Cardiac fibroblast (primary cell): ENCODE data around the gene SPRED2.

Source experiments
- DNase-seq, 2 donors: peaks; one replicate each; pipeline versions ENCODE4 v3.0.0 to v3.0.0-alpha.2; 2010; ENCODE audit warnings: low read depth in 2 of 2
- H3K4me3 ChIP-seq, 2 donors: replicated peaks in 1 of 2; 1 replicate in 1 of 2; 2 replicates in 1 of 2; pipeline ENCODE4 v1.5.1; 2011; ENCODE audit warnings: low read depth in 2 of 2, low read length in 2 of 2, mild to moderate bottlenecking in 2 of 2, moderate library complexity in 1 of 2
- CTCF ChIP-seq: IDR thresholded peaks from one replicate; pipeline ENCODE4 v1.5.1; 2011; ENCODE audit warnings: low read depth, mild to moderate bottlenecking, low read length, inconsistent platforms

The SPRED2 gene

GRCh38 chr2:65375723-65376122 lies 56.7 kb downstream of the SPRED2 start:
- no peak for TF ChIP-seq CTCF
- no peak overlapping the region for H3K4me3 ChIP-seq
- no peak for DNase-seq

DNA sequence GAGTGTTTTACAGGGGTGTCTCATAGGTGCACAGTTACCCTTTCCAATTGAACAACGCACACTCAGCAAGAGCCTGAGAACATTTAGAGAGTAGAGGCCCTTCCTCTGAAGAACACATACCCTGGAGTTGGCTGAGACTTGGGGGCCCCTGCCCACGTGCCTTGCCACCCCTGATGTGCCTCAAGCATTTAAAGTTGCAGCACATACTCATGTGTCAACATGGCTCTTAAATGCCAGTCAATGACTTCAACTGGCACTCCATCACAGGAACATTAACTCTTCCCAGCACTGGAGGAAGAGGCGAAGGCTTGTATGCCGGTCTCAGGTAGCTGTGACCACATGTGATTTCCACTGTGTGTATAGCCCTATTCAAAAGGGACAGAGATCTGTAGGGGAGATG lies 57.4 kb downstream of the SPRED2 start:
- no peak overlapping the region for H3K4me3 ChIP-seq
- DNase-seq: no peak
- TF ChIP-seq CTCF: no peak

DNA sequence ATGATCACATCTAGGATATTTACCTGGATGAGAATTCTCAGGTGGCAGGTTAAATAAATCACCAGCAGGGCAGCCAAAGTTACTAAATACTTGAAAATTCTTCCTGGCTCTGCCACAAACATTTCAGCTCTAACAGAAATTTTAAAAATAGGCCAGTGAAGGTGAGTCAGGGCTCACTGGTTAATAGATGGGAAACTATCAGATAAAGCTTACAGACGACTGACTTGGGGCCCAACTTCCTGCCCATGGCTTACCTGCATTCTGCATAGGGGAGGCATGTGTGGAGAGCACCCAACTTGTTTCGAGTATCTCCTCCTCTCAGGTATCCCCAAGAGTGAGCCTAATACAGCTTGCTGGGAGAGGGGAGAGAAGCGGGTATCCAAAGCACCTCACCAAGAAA lies 57.8 kb downstream of the SPRED2 start:
- H3K4me3 ChIP-seq: no peak overlapping the region
- no peak for DNase-seq
- no peak for TF ChIP-seq CTCF

GRCh38 chr2:65373365-65373918 lies 59.0 kb downstream of the SPRED2 start:
- DNase-seq: no peak
- TF ChIP-seq CTCF: no peak
- H3K4me3 ChIP-seq: no peak overlapping the region

- no peak for DNase-seq
- no peak for TF ChIP-seq CTCF
- H3K4me3 ChIP-seq: no peak overlapping the region
Observed at GRCh38 chr2:65372619-65373018, 59.8 kb downstream of the SPRED2 start.

DNA sequence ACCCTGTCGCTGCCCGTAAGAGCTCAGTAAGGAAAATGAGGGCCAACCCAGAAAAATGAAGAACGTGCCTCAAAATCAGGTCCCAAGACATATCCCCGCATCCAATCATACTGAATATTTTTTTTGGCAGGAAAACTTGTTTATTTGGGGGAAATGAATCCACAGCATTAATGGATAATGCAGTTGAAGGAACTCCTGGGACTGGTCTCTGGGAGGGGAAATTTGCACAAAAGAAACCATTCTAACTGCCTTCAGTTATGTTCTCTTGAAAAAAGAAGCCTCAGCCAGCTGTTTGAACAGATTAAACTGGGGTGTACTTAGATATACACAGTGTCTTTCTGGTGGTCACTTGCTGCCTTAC lies 61.3 kb downstream of the SPRED2 start:
- no peak for DNase-seq
- no peak for TF ChIP-seq CTCF
- H3K4me3 ChIP-seq: no peak overlapping the region

DNA sequence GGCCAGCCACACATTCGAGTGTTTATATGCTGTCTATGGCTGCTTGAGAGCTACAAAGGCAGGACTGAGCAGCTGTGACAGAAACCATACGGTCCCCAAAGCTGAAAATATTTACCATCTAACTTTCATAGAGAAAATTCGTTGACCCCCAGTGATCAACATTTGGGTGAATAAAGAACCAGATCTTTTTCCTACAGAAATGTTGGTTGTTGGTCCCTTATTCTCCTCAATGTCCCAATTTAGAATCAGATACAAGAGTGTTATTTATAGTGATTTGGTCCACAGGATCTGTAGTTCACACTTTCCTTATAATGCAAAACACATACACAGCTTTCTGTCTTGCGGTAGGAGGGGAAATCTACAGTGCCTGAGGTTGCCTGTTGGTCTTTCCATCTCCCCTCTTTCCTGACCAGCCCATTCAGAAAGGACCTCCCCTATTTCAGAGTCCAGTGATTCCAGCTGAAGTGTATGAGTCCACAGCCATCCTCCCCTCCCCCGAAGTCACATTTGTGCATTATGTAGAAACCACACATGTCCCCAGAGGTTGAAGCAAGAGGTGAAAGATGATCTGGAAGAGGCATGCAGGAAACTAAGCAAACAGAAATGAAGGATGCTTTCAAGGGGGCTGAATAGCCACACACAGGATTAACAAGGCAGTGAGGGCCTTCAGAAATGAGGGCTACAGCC lies 61.9 kb downstream of the SPRED2 start:
- H3K4me3 ChIP-seq: no peak overlapping the region
- DNase-seq: peak; percentile 46 to 72
- no peak for TF ChIP-seq CTCF
